GM18909 (cell line): Measurements from ENCODE around the gene RTCB.

ENCODE experiments used
- ATAC-seq: cut with Tn5 transposase; IDR thresholded peaks from one replicate; pipeline ENCODE4 v1.9.1; 2021; ENCODE audit warnings: mild to moderate bottlenecking; ENCODE audit not compliant: unreplicated experiment, poor library complexity

Gene RTCB

DNA sequence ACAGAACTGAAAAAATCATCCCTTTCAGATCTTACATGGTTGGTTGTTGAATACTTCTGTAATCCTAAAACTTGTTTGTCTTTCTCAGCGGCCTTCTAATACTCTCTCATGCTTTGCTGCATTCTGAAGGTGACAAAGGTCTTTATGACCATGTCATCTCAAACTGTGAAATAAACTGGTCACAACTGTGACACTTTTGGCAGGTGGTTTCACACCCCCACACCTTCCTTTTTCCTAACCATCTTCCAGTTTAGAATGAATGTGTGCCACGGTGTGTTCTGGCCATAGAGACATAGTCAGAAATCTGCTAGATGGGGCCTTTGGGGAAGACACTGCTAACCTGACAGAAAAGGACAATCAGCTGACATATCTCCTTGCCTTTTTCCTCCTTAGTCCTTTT lies 69.1 kb downstream of the RTCB start:
- no peak for ATAC-seq

DNA sequence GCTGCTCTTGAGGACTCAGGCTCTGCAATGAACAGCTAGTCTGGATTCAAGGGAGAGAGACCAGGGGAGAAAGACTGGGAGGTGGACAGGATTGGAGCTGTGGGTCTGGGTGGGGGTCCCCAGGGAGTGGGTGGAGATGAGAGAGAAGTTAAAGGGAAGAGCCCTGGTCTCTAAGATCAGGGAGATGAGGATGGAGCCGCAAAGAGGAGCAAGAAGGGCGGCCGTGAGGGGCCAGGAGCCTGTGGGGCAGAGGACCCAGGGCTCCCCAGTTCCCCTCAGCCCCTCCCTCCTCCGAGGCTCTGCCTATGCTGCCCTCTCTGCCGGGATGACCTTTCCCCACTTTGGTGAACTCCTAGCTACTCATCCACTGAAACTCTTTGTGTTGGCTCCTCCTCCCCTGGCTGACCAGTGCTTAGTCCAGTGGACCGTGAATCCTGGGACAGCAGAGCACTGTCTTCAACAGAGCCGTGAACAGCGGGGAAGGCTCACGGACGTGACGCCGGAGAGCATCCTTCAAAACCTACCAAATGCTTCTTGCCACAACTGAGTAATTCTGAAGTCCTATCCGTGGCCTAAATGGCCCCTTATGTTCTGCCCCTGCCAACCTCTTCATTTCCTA lies 70.8 kb downstream of the RTCB start:
- no peak for ATAC-seq

DNA sequence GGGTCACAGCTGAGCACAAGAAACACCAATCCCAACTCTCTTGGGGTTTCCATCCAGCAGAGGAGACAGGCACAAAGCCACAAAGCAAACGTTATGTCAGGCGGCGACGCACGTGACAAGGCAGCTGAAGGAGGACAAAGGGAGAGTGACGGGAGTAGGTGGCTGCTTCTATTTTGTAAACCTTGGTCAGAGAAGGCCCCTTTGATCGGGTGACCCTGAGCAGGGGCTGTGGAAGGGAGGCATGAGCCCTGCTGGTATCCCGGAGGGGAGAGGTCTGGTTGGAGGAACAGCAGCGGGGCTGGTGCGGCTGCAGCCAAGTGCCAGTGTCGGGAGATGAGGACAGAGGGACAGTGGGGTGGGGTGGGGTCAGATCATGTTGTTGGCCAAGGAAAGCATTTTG lies 71.6 kb downstream of the RTCB start:
- no peak for ATAC-seq

DNA sequence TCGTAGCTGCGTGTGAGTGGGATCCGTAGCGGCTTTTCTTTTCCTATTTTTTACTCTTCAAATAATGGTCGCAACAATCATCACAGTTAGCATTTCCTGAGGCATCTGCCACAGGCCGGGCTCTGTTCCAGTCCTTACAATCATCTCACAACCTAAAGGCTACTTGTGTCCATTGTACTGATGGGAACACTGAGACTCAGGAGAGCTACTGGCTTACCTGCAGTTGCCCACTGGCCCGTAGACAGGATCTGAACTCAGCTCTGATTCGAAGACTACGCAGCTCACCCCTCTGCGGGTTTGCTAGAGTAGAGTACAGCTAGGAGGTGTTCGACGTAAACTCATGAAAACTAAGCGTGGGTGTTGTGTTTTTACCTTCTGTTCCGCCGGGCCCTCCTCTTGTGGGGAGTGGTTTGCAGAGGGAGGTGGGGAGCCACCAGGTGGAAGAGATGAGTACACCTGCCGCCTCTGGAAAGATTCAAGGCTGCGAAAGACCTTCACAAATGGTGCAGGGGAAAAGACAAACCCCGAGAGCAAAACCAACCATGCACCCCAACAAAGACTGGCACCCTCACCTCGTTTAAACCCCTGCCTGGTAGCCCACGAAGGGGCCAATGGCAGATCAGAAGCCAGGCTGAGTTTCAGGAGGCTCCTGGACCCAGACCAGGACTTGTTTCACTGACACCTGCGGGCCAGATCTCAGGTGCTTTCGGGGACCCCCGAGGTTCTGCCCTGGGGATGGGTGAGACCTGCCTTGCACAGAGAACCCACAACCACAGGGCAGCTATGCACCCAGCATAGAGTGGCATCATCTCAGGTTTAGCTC lies 72.6 kb downstream of the RTCB start:
- no peak for ATAC-seq

DNA sequence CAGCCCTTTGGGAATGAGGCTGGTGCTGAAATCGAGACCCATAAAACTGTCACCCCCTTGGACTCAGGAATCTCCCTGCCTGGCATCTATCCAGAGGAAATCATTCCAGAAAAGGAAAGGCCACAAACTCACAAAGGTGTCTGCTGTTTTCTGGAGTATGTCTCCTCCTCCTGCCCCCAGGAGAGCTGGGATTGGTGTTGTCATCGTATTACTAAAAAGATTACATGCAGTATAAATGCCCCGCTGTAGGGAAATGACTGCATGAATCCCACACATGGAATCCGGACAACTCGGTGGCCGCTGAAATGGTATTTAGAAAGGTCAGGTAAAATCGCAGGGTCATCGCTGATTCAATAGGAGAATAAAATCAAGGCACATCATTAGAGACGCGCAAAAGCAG lies 73.3 kb downstream of the RTCB start:
- ATAC-seq = no peak
